SK-MEL-5 (cell line): ENCODE data around the gene CAND1. TPM values are rescaled to one million over a fixed set of nuclear protein-coding genes. Genes with fewer than 3 reads are reported as not detected.

Experiments
- DNase-seq: peaks from one replicate; pipeline ENCODE4 v3.0.0-alpha.2; 2016; ENCODE audit warnings: low read depth, low spot score
- in situ Hi-C: cut with HindIII; loops from 2 replicates; pipeline ENCODE4 v1.10.0; 2016; ENCODE audit warnings: low sequenced_read_pairs, high pct_unique_total_duplicates, low pct_unique_long_range_greater_than_20kb
- polyA plus RNA-seq, 2 experiments: library from polyadenylated mRNA; depleted of rRNA; stranded (reverse); fragments of >200 nt; gene quantifications; 2 replicates each; pipeline ENCODE4 v1.2.3, GENCODE V29; 2015
- total RNA-seq: library from RNA; depleted of rRNA; stranded (reverse); fragments of >200 nt; shearing (Covaris generic); gene quantifications from 2 replicates; pipeline ENCODE4 v1.2.3, GENCODE V29; 2014; rRNA removed

CAND1 gene
- total RNA-seq: 83.9 and 84.0 TPM in 2 replicates
- 31.4 and 43.2 TPM in 2 replicates for polyA plus RNA-seq (2015; cell fraction: cytosol; rRNA removed)
- polyA plus RNA-seq (2015; cell fraction: nucleus; rRNA removed): 67.7 and 83.3 TPM in 2 replicates

DNA sequence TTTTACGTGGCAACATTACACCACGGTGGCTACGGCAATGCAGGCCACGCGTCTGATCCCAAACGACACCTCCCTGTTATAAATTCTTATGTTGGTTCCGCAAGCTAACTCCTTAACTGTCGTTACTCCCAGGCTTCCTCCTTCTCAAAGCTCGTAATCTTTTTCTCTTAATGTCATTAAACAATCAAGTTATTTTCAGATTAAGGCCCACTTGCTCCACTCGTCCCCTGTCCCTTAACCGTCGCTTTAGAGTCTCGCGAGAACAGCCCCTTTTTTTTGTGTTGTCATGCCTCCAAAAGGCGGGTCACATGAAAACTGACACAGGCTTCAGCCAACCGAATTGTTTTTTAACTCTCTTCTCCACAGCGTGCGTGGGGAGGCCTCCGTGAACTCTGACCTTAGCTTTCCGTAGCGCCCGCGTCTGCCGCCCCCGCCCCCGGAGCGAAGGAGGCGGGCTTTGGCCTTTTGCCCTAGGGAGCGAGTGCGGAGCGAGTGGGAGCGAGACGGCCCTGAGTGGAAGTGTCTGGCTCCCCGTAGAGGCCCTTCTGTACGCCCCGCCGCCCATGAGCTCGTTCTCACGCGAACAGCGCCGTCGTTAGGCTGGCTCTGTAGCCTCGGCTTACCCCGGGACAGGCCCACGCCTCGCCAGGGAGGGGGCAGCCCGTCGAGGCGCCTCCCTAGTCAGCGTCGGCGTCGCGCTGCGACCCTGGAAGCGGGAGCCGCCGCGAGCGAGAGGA is at the start of gene CAND1:
TSS of gene CAND1 (plus strand) at position 463 of the 737 bp plus-strand sequence. CDS start 360 bp downstream, outside the sequence.
- in situ Hi-C loops: no loop called here
- DNase-seq: peak; percentile 99

DNA sequence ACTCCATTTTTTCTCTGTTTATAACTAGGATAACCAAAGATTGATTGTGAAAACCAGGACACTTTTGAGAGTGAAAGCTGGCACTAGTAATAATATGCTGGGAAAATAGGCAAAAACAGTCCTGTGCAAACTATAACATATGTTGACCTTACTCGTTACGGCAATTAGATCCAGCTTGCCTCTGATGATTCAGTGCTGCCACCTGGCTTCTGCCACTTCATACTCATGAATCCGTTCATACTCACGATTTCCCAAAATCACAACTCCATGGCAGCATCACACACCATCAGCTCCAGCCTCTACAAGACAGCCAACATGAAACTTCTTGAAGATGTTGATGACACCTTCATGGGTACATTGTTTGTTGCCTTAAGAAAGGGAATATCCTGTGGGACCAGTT is 49.1 kb upstream of the CAND1 start:
- in situ Hi-C loops: no loop called here
- DNase-seq: peak; percentile 56

GRCh38 chr12:67222302-67222701 is 46.9 kb upstream of the CAND1 start:
- in situ Hi-C loops: no loop called here
- DNase-seq: peak; percentile 69

GRCh38 chr12:67223225-67223624 is 45.9 kb upstream of the CAND1 start:
- DNase-seq: no peak
- in situ Hi-C loops: no loop called here

- in situ Hi-C loops: no loop called here
- peak; percentile 92 for DNase-seq
Observed at GRCh38 chr12:67237231-67237630, 31.9 kb upstream of the CAND1 start.

DNA sequence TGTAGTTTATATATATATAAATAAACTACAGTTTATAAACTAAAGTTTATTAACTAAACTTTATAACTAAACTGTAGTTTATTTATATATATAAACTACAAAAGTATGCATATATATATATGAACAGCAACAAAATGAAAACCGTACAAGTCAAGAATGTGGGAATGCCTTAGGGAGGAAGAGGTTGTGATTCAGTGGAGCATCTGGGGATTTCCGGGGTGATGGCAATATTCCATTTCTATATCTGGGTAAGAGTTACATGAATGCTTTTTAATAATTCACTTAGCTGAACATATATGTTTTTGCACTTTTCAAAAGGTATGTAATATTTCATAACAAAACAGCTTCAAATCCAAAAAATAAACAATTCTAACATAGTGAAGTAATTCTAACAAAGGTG is 30.1 kb upstream of the CAND1 start:
- in situ Hi-C loops: no loop called here
- DNase-seq: no peak

DNA sequence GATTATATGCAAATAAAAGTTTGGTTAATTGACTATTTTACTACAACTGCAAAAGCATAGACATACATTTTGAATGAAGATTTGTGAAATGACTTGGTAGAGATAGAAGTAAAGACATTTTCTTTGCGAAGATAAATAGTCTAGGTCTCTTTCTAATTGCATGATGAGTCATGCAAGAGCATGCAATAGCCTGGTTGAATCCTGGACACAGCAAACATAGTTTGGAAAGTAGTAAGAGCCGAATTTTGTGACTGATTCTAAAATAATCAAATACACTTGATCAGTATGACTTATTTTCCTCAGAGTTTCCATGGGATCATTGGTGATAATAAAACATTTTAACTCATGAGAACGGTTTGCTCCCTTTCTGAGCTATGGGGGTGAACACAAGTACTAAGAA is 27.7 kb upstream of the CAND1 start:
- in situ Hi-C loops: no loop called here
- no peak for DNase-seq

DNA sequence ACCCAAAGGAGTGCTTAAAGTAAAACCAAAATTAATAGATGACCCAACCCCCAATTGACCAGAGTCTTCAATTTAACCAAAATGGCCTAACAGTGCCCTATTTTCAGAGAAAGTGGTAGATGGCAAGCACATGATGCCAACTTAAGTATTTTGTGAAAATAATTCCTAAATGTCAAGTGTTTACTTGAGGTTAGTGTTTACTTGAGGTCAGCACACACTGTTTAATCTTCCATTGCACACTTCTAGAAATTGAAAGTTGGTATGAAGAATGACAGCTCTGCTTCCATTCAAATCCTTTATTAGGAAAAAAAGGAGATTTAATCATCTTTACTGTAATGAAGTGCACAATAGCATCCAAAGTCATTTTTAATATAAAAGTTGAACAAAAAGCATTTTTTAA is 25.9 kb upstream of the CAND1 start:
- no peak for DNase-seq
- in situ Hi-C loops: no loop called here

DNA sequence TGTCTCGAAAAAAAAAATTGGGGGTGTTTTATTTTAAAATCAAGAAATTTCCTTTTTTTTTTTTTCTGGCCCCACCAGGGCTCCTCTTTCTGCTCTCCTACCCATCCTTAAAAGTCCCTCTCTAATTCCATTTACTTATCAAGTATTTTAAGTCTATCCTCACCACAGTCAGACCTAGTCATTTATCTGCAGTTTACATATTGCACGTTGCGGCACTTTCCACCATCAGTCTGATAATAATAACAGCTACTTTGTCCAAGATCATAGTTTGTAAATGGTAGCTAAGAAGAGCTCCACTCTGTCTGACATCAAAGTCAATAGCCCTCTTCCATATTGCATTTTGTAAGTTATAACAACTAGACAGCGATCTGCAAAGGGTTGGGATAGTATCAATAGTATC is 23.6 kb upstream of the CAND1 start:
- in situ Hi-C loops: no loop called here
- no peak for DNase-seq

DNA sequence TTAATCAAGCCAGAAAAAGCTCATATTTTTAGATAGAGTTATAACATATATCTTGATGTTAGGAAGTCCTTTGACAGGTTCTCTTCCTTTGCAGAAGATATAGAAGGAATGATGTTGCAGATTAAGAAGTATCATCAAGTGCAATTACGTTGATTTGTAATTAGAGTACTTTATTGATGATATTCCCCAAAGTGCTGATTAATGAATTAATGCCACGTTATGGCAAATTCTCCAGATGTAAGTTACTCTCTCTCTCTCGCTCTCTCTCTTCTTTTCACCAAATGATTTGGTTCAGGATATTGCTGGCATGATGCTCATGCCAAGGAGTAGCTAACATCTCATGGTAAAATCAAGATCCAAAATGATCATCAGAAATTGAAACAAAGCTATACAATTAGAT is 18.1 kb upstream of the CAND1 start:
- no peak for DNase-seq
- in situ Hi-C loops: no loop called here

DNA sequence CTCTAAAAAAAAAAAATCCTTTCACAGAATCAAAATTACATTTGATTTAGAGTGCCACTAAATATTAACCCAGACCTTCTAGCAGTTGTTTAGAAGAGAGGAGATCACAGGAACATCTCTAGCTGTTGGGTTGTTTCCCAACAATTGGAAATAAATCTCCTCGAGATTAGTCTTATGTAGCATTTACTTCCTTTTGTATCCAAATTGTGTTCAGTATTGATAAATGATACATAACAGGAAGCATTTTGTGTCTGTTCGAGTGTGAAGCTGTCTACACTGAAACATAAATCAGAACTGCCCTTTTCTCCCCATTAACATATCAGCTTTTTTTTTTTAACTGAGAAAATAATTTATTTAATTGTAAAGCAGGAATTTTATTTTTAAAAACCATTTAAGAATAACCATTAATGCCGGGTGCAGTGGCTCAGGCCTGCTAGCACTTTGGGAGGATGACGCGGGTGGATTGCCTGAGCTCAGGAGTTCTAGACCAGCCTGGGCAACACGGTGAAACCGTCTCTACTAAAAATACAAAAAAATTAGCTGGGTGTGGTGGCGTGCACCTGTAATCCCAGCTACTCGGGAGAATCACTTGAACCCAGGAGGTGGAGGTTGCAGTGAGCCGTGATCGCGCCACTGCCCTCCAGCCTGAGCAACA is 14.7 kb upstream of the CAND1 start:
- in situ Hi-C loops: no loop called here
- no peak for DNase-seq

- in situ Hi-C loops: no loop called here
- no peak for DNase-seq
Observed at GRCh38 chr12:67256649-67257048, 12.5 kb upstream of the CAND1 start.

GRCh38 chr12:67263471-67263870 is 5.7 kb upstream of the CAND1 start:
- DNase-seq: no peak
- in situ Hi-C loops: no loop called here

DNA sequence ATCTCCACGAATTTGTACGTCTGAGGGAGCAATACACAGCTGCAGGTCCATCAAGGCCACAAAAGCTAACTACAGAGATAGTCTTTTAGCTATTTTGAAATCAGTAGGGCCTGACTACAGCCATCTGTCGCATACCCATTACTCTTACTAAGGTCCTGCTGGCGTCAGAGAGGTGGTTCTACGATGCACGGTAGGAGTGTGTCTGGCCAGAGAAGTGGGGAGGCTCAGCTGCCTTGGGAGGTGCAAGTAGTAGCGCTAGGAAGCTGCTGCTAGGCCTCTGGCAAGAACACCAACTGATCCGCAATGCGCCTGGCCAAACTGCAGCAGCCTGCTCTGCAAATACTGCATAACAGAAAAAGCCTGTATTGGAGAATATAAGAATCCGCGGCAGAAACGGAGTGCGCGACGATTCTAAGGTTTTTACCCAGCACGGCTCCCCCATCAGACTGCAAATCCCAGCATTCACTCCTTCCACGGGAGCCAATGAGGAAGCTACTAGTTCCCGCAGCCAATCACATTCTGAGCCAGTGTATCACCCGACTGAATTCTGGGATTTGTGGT is 743 bp upstream of the CAND1 start:
- in situ Hi-C loops: no loop called here
- peak; percentile 99 for DNase-seq

- in situ Hi-C loops: no loop called here
Observed at GRCh38 chr12:67269633-67270573, 745 bp downstream of the CAND1 start.

DNA sequence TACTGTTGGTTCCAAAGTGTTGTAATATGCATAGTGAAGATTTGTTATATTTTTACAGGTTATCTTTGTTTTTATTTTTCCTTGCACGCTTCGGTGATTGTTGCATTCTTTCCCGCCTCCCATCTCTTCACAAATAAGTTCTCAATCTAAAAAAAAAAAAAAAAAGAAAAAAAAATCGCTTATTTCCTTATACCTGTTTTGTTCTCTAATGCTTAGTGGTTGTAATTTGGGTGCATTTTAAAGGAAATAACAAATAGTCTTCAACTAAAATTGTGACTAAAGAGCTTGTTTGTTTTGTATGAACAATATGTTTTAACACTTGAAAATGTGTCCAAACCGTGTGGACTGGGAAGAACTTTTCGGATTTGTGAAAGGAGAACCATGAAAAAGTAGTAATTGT is 1.5 kb downstream of the CAND1 start:
- in situ Hi-C loops: no loop called here

More at GRCh38 chr12:67269633-67270573, 745 bp downstream of the CAND1 start:
- peak; percentile 18 for DNase-seq

GRCh38 chr12:67271976-67272375 is 2.8 kb downstream of the CAND1 start:
- in situ Hi-C loops: no loop called here
- DNase-seq: no peak

More for the DNA sequence above, 1.5 kb downstream of the CAND1 start:
- no peak for DNase-seq

DNA sequence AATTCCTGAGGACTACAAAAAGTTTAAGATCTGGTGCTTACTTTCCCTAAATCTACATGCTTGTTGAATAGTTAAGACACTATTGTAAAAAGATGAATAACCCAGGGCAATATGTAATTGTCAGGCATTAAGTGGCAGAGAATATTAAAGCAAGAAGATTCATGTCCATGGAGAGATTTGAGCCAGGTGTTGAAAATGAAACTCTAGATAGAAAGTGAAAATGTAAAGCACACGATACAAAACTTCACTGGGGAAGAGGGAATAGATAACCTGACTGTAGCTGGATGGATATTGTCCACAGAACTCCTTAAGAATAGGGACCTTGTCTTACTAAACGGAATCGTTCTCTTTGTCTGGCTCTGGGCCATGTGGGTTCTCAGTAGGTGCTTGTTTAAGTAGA is 5.0 kb downstream of the CAND1 start:
- peak; percentile 52 for DNase-seq

More for the DNA sequence above, 5.0 kb downstream of the CAND1 start:
- in situ Hi-C loops: no loop called here
